K562 (cell line): ENCODE measurements around the gene SLC44A5. TPM values are rescaled to one million over a fixed set of nuclear protein-coding genes. Genes with fewer than 3 reads are reported as not detected.

Source experiments
- ATAC-seq: fragments of 200-7000 bp; cut with Tn5 transposase; 3 replicates; pipeline ENCODE4 v1.9.1; 2020; ENCODE audit warnings: moderate library complexity
- BruUV-seq: library from RNA; stranded (reverse); fragments of 400-500 nt; replicated peaks from 2 replicates; lab custom pipeline; 2021; lab: Mats Ljungman, UMichigan
- CTCF ChIA-PET: fragments of 300-600 bp; formaldehyde crosslinking; extraction: SDS; loops from one replicate; lab custom pipeline; 2021; ENCODE audit warnings: low intra/inter-chr PET ratio; lab: Yijun Ruan, JAX
- POLR2A ChIA-PET: fragments of 300-600, 350-650 bp; sonication (Branson Sonifier 250); formaldehyde crosslinking; extraction: SDS; loops from one replicate; lab custom pipeline; 2021; ENCODE audit warnings: antibody characterized with exemption, inconsistent platforms; lab: Yijun Ruan, JAX
- DNase-seq, 4 experiments: peaks; one replicate each; pipeline versions ENCODE4 v3.0.0 to v3.0.0-alpha.2; 2011 to 2018; ENCODE audit warnings: low spot score in 3 of 4, mixed read lengths in 3 of 4; ENCODE audit errors: extremely low read depth in 1 of 4
- FAIRE-seq: peaks from 2 replicates; lab custom pipeline; 2011; peaks lifted over from hg19 to GRCh38; lab: Jason Lieb, UNC
- H2AFZ ChIP-seq: 2 replicates; pipeline ENCODE4 v1.6.0; 2011; ENCODE audit warnings: low read depth, low read length, control low read depth, inconsistent platforms
- H3K27ac ChIP-seq: fragments of 200-600 bp; 3 replicates; pipeline ENCODE4 v1.8.0; 2011; ENCODE audit warnings: low read depth, mild to moderate bottlenecking, control low read depth, inconsistent platforms, low read length, moderate library complexity, mixed read lengths; ENCODE audit errors: extremely low read depth
- H3K27me3 ChIP-seq, 2 experiments: fragments of 300-600 bp in 1 of 2; 2 replicates in 1 of 2; 3 replicates in 1 of 2; pipeline versions ENCODE4 v1.6.0 to v1.8.0; 2011; ENCODE audit warnings: inconsistent platforms in 2 of 2, low read length in 2 of 2, mild to moderate bottlenecking in 1 of 2, mixed read lengths in 1 of 2, moderate library complexity in 1 of 2; ENCODE audit not compliant: control insufficient read depth in 2 of 2, insufficient read depth in 2 of 2
- H3K36me3 ChIP-seq: fragments of 300-600 bp; 3 replicates; pipeline ENCODE4 v1.8.0; 2011; ENCODE audit warnings: mild to moderate bottlenecking, low read length, inconsistent platforms; ENCODE audit not compliant: control insufficient read depth, insufficient read depth
- H3K4me1 ChIP-seq, 2 experiments: fragments of 200-600 bp in 1 of 2; replicated peaks in 1 of 2; 2 replicates in 1 of 2; 3 replicates in 1 of 2; pipeline versions ENCODE4 v1.5.1 to v1.8.0; 2011; ENCODE audit warnings: inconsistent platforms in 2 of 2, low read length in 2 of 2, mild to moderate bottlenecking in 1 of 2, mixed read lengths in 1 of 2, moderate library complexity in 1 of 2; ENCODE audit not compliant: control insufficient read depth in 2 of 2, insufficient read depth in 2 of 2
- H3K4me2 ChIP-seq: 2 replicates; pipeline ENCODE4 v1.6.1; 2011; ENCODE audit warnings: low read length, control low read depth, inconsistent platforms, mixed read lengths; ENCODE audit not compliant: insufficient read depth
- H3K4me3 ChIP-seq: fragments of 200-600 bp; sonication (generic), shearing (Covaris generic); 2 replicates; pipeline ENCODE4 v1.5.1; 2016; ENCODE audit warnings: control low read depth, inconsistent platforms
- H3K79me2 ChIP-seq: fragments of 200-600 bp; 3 replicates; pipeline ENCODE4 v1.8.0; 2011; ENCODE audit warnings: low read length, inconsistent platforms; ENCODE audit not compliant: control insufficient read depth, insufficient read depth
- H3K9ac ChIP-seq, 2 experiments: 2 replicates each; pipeline versions ENCODE4 v1.6.0 to v1.6.1; 2011; ENCODE audit warnings: low read depth in 2 of 2, low read length in 2 of 2, control low read depth in 1 of 2, inconsistent platforms in 1 of 2, mild to moderate bottlenecking in 1 of 2, mixed read lengths in 1 of 2; ENCODE audit not compliant: insufficient read depth in 1 of 2
- H3K9me1 ChIP-seq: one replicate; pipeline ENCODE4 v1.6.0; 2011; ENCODE audit warnings: inconsistent platforms, mild to moderate bottlenecking, low read length, moderate library complexity; ENCODE audit not compliant: control insufficient read depth, insufficient read depth
- H3K9me3 ChIP-seq: replicated peaks from 2 replicates; pipeline ENCODE4 v1.5.1; 2011; ENCODE audit warnings: low read depth, low read length, inconsistent platforms; ENCODE audit not compliant: control insufficient read depth, insufficient read depth
- H4K20me1 ChIP-seq: replicated peaks from 2 replicates; pipeline ENCODE4 v1.6.1; 2011; ENCODE audit warnings: low read length, inconsistent platforms, mixed read lengths; ENCODE audit not compliant: control insufficient read depth, insufficient read depth
- ARID1B ChIP-seq: fragments of 450-650 bp; IDR thresholded peaks from 2 replicates; pipeline ENCODE4 v1.6.1; 2016; ENCODE audit warnings: antibody characterized with exemption, mild to moderate bottlenecking, inconsistent platforms
- BRF1 ChIP-seq: IDR thresholded peaks from 3 replicates; pipeline ENCODE4 v1.6.1; 2011; ENCODE audit warnings: borderline replicate concordance, mild to moderate bottlenecking; ENCODE audit not compliant: insufficient read length; ENCODE audit errors: extremely low read depth
- ELF2 ChIP-seq: fragments of 250-450 bp; sonication (Bioruptor Pico); IDR thresholded peaks from 2 replicates; pipeline ENCODE4 v1.5.0; 2021; ENCODE audit warnings: mild to moderate bottlenecking
- FOXK2 ChIP-seq, 2 experiments: fragments of 450-650 bp; IDR thresholded peaks in 1 of 2; conservative IDR thresholded peaks in 1 of 2; 2 replicates each; pipeline ENCODE4 v1.6.1; 2016; ENCODE audit warnings: low read depth in 2 of 2, mild to moderate bottlenecking in 1 of 2
- KLF13 ChIP-seq: fragments of 450-650 bp; IDR thresholded peaks from 2 replicates; pipeline ENCODE4 v1.6.1; 2016; ENCODE audit warnings: missing genetic modification characterization, low read depth, mild to moderate bottlenecking, missing compliant biosample characterization, moderate library complexity, borderline replicate concordance
- MTF1 ChIP-seq: fragments of 250-450 bp; sonication (Bioruptor Pico); IDR thresholded peaks from 2 replicates; pipeline ENCODE4 v1.9.0; 2021; ENCODE audit warnings: moderate library complexity, mild to moderate bottlenecking, inconsistent platforms, borderline replicate concordance
- NFE2 ChIP-seq: IDR thresholded peaks from 2 replicates; pipeline ENCODE4 v1.6.1; 2014; ENCODE audit warnings: antibody characterized with exemption, low read depth
- NR4A1 ChIP-seq, 2 experiments: fragments of 250-450 bp in 1 of 2; fragments of 450-650 bp in 1 of 2; sonication (Bioruptor Pico) in 1 of 2; IDR thresholded peaks; 2 replicates each; pipeline versions ENCODE4 v1.4.0 to v1.6.1; 2016 to 2020; ENCODE audit warnings: mild to moderate bottlenecking in 2 of 2, missing compliant biosample characterization in 1 of 2, missing genetic modification characterization in 1 of 2, moderate library complexity in 1 of 2
- PML ChIP-seq: IDR thresholded peaks from 2 replicates; pipeline ENCODE4 v1.6.1; 2012; ENCODE audit warnings: low read length, inconsistent platforms
- SIN3B ChIP-seq: fragments of 450-650 bp; IDR thresholded peaks from 2 replicates; pipeline ENCODE4 v1.6.1; 2017; ENCODE audit warnings: low read depth, mild to moderate bottlenecking, moderate library complexity
- SIRT6 ChIP-seq: IDR thresholded peaks from one replicate; pipeline ENCODE4 v1.6.1; 2012; ENCODE audit warnings: low read depth, mild to moderate bottlenecking, control low read depth, inconsistent platforms, low read length, moderate library complexity
- SPI1 ChIP-seq: IDR thresholded peaks from 2 replicates; pipeline ENCODE4 v1.6.1; 2011; ENCODE audit warnings: low read depth, low read length, control low read depth, borderline replicate concordance
- SRSF9 ChIP-seq: fragments of 200-400 bp; formaldehyde crosslinking; IDR thresholded peaks from 2 replicates; pipeline ENCODE4 v1.6.1; 2017; ENCODE audit warnings: low read depth, low read length, borderline replicate concordance
- STAT5B ChIP-seq: fragments of 250-450 bp; sonication (Bioruptor Pico); IDR thresholded peaks from 2 replicates; pipeline ENCODE4 v1.8.0; 2021; ENCODE audit warnings: mild to moderate bottlenecking, inconsistent platforms
- ZNF124 ChIP-seq: sonication (generic); formaldehyde crosslinking; IDR thresholded peaks from 2 replicates; pipeline ENCODE4 v1.8.1; 2022; ENCODE audit warnings: missing genetic modification reagents
- ZNF165 ChIP-seq: fragments of 250-450 bp; sonication (Bioruptor Pico); IDR thresholded peaks from 2 replicates; pipeline ENCODE4 v1.4.0; 2020; ENCODE audit warnings: borderline replicate concordance
- ZNF398 ChIP-seq: fragments of 250-450 bp; sonication (Bioruptor Pico); IDR thresholded peaks from 2 replicates; pipeline ENCODE4 v1.8.0; 2021; ENCODE audit warnings: moderate library complexity, mild to moderate bottlenecking, inconsistent platforms
- ZNF699 ChIP-seq: fragments of 250-450 bp; sonication (Bioruptor Pico); IDR thresholded peaks from 2 replicates; pipeline ENCODE4 v1.8.0; 2021; ENCODE audit warnings: mild to moderate bottlenecking, moderate library complexity; ENCODE audit not compliant: insufficient replicate concordance
- ZNF707 ChIP-seq: fragments of 250-450 bp; sonication (Bioruptor Pico); conservative IDR thresholded peaks from 2 replicates; pipeline ENCODE4 v1.8.0; 2022; ENCODE audit warnings: inconsistent platforms, mild to moderate bottlenecking, moderate library complexity
- WGBS: fragments of 100-300 bp; shearing (Covaris generic); methylation state at CpG from one replicate; pipeline ENCODE4 v1.1.6; 2016; ENCODE audit warnings: low coverage, mixed read lengths; ENCODE audit not compliant: insufficient coverage; ENCODE audit errors: missing lambda C conversion rate; 5-methylcytosine and 5-hydroxymethylcytosine counted together
- in situ Hi-C: fragments of 300-500 bp; cut with MboI; formaldehyde crosslinking; loops from 4 replicates; pipeline ENCODE4 v1.15.0; 2018; ENCODE audit warnings: inconsistent platforms, mixed read lengths
- intact Hi-C: fragments of 100-400 bp; cut with micrococcal nuclease; formaldehyde crosslinking; loops from 2 replicates; pipeline ENCODE4 v1.14.2; 2022
- polyA plus RNA-seq, 8 experiments: library from polyadenylated mRNA; depleted of rRNA in 4 of 8; stranded (reverse) in 5 of 8; unstranded in 3 of 8; fragments of >200 nt; fragmentation: Nextera tagmentation in 2 of 8; fragmentation: Illumina TruSeq in 1 of 8; extraction: Ambion mirVana in 2 of 8; extraction: Trizol in 1 of 8; gene quantifications; 2 replicates each; pipeline versions ENCODE4 v1.2.1 to v1.2.3, GENCODE V29; 2011 to 2014; ENCODE audit warnings: inconsistent platforms in 1 of 8, missing spikeins in 1 of 8
- total RNA-seq, 7 experiments: library from RNA; depleted of rRNA in 6 of 7; stranded (reverse); fragments of >200 nt in 6 of 7; fragmentation: Illumina TruSeq in 2 of 7; extraction: Trizol in 2 of 7; gene quantifications; 2 replicates each; pipeline versions ENCODE4 v1.2.1 to v1.2.3, GENCODE V29; 2011 to 2021; ENCODE audit warnings: low replicate concordance in 1 of 7

The SLC44A5 gene
- total and polyA plus RNA-seq, 9 of the 15 experiments (the other 6 are each of a cell fraction or from before 2014, with no cell fraction given), result 1.2 to 10.1 (median 3.2) TPM

- BruUV-seq, result no TSS peak
- H3K27ac ChIP-seq, result no peak overlapping the region
- H3K4me1 ChIP-seq, result peaks cover 0 to 9% of the 10 kb centered on the region in 2 experiments; a peak in 2 of 5 replicates
- H3K9me1 ChIP-seq, result no peaks in the 10 kb centered on the region
- H3K79me2 ChIP-seq, result no peaks in the 10 kb centered on the region
- H3K27me3 ChIP-seq, result no peaks in the 10 kb centered on the region
- in situ Hi-C loops, result no loop called here
- intact Hi-C loops, result no loop called here
- H3K4me3 ChIP-seq, result no peak overlapping the region
- H3K9ac ChIP-seq, result no peak overlapping the region
- 56% methylated on average over 1 of the region's 1 CpG for WGBS
- no peak overlapping the region for H2AFZ ChIP-seq
- ChIA-PET CTCF (no interaction called here), POLR2A (no interaction called here)
- FAIRE-seq (no peak), ATAC-seq (no peak), DNase-seq (no peak)
- no peaks in the 10 kb centered on the region for H3K36me3 ChIP-seq
- no peaks in the 10 kb centered on the region for H3K9me3 ChIP-seq
- TF ChIP-seq ZNF398 (CRISPR knock-in tag) (no peak), ARID1B (no peak), SIN3B (no peak), BRF1 (no peak), SPI1 (no peak), ZNF699 (no peak), NR4A1 (CRISPR knock-in tag; IDR thresholded peaks at IDR 0.05) (no peak), NR4A1 (tag; IDR thresholded peaks at IDR 0.05) (no peak), KLF13 (tag) (no peak), FOXK2 (conservative IDR thresholded peaks at IDR 0.05 in 1 of 2, IDR thresholded peaks at IDR 0.05 in 1 of 2; ENCODE audit: low read depth in 2 of 2) (no peak), MTF1 (CRISPR knock-in tag) (no peak), ELF2 (no peak), ZNF124 (CRISPR knock-in tag) (no peak), ZNF707 (CRISPR knock-in tag) (no peak), ZNF165 (no peak), PML (no peak), STAT5B (CRISPR knock-in tag) (no peak), SRSF9 (no peak), SIRT6 (no peak), NFE2 (no peak)
- H4K20me1 ChIP-seq, result no peaks in the 10 kb centered on the region
- no peak overlapping the region for H3K4me2 ChIP-seq
Observed at GRCh38 chr1:75275631-75276030, 335.3 kb downstream of the SLC44A5 start.
